Measurements from ENCODE around the gene AGRP. TPM values are rescaled to one million over a fixed set of nuclear protein-coding genes. Genes with fewer than 3 reads are reported as not detected.
A peak's percentile ranks its signal among the peaks of the same experiment; 100 is the strongest.

AGRP gene
- total RNA-seq, 1 experiment from 2014 or later = not detected

- Mint-ChIP-seq H3K4me3 (ENCODE audit: unreplicated experiment) (no peak overlapping the region), H3K4me1 (ENCODE audit: low read depth, unreplicated experiment) (no peaks in the 10 kb centered on the region), H3K27me3 (ENCODE audit: insufficient read depth, unreplicated experiment) (no peaks in the 10 kb centered on the region), H3K9me3 (ENCODE audit: unreplicated experiment) (no peaks in the 10 kb centered on the region), H3K36me3 (ENCODE audit: insufficient read depth, unreplicated experiment) (peaks cover 8% of the 10 kb centered on the region), H3K27ac (ENCODE audit: unreplicated experiment) (no peak overlapping the region)
- no peak for DNase-seq
- Histone ChIP-seq H3K36me3 (ENCODE audit: control insufficient read depth, insufficient read depth, low read length) (no peaks in the 10 kb centered on the region), H3K4me3 (ENCODE audit: low read depth, low read length) (no peak overlapping the region), H3K9me3 (no peaks in the 10 kb centered on the region), H3K4me1 (no peaks in the 10 kb centered on the region), H3K27me3 (replicated peaks; ENCODE audit: control insufficient read depth, insufficient read depth, low read length) (no peaks in the 10 kb centered on the region)
- intact Hi-C loops (cut with micrococcal nuclease; ENCODE audit: unreplicated experiment) = no loop called here
- TF ChIP-seq CTCF (IDR thresholded peaks at IDR 0.05; ENCODE audit: insufficient read depth in 1 of 2, low read depth in 1 of 2, low read length in 1 of 2, severe bottlenecking in 1 of 2, unreplicated experiment in 1 of 2) = no peak
- CTCF ChIA-PET = interaction anchor here (0.7 to 2.0 kb wide), 2 partner anchors 27 to 30 kb away, joined by 3 to 8 read pairs; partner anchors contain the start of gene HSD11B2
- POLR2A ChIA-PET = interaction anchor here (1.1 kb wide), 1 partner anchor 27 kb away, joined by 3 read pairs; the partner anchor contains the start of gene HSD11B2
- BruUV-seq (replicated peaks) = no TSS peak
Observed at GRCh38 chr16:67457611-67458010, 25.7 kb downstream of the AGRP start.

- BruUV-seq (replicated peaks) = no TSS peak
- Mint-ChIP-seq H3K4me1 (ENCODE audit: low read depth, unreplicated experiment) (no peaks in the 10 kb centered on the region), H3K27me3 (ENCODE audit: insufficient read depth, unreplicated experiment) (no peaks in the 10 kb centered on the region), H3K9me3 (ENCODE audit: unreplicated experiment) (no peaks in the 10 kb centered on the region), H3K4me3 (ENCODE audit: unreplicated experiment) (no peak overlapping the region), H3K36me3 (ENCODE audit: insufficient read depth, unreplicated experiment) (peaks cover 8% of the 10 kb centered on the region), H3K27ac (ENCODE audit: unreplicated experiment) (no peak overlapping the region)
- Histone ChIP-seq H3K27me3 (replicated peaks; ENCODE audit: control insufficient read depth, insufficient read depth, low read length) (no peaks in the 10 kb centered on the region), H3K4me3 (ENCODE audit: low read depth, low read length) (no peak overlapping the region), H3K36me3 (ENCODE audit: control insufficient read depth, insufficient read depth, low read length) (no peaks in the 10 kb centered on the region; the same call in 1 of the 2 replicates), H3K9me3 (no peaks in the 10 kb centered on the region), H3K4me1 (no peaks in the 10 kb centered on the region)
- intact Hi-C loops (cut with micrococcal nuclease; ENCODE audit: unreplicated experiment) = no loop called here
- DNase-seq = no peak
- ChIA-PET CTCF (interaction anchor here (1.2 to 2.0 kb wide), 4 partner anchors 9 to 67 kb away, joined by 3 to 8 read pairs (median 6); partner anchors contain the start of gene ATP6V0D1), POLR2A (interaction anchor here (1.1 kb wide), 1 partner anchor 25 kb away, joined by 3 read pairs; the partner anchor contains the start of gene HSD11B2)
- TF ChIP-seq CTCF (IDR thresholded peaks at IDR 0.05; ENCODE audit: insufficient read depth in 1 of 2, low read depth in 1 of 2, low read length in 1 of 2, severe bottlenecking in 1 of 2, unreplicated experiment in 1 of 2) = peak; percentile 19 to 34
Observed at GRCh38 chr16:67456391-67457081, 26.8 kb downstream of the AGRP start.

GRCh38 chr16:67454852-67455251 is 28.5 kb downstream of the AGRP start:
- Mint-ChIP-seq H3K36me3 (ENCODE audit: insufficient read depth, unreplicated experiment) (peaks cover 10% of the 10 kb centered on the region), H3K4me3 (ENCODE audit: unreplicated experiment) (no peak overlapping the region), H3K27ac (ENCODE audit: unreplicated experiment) (no peak overlapping the region), H3K27me3 (ENCODE audit: insufficient read depth, unreplicated experiment) (no peaks in the 10 kb centered on the region), H3K4me1 (ENCODE audit: low read depth, unreplicated experiment) (no peaks in the 10 kb centered on the region), H3K9me3 (ENCODE audit: unreplicated experiment) (no peaks in the 10 kb centered on the region)
- no peaks in the 10 kb centered on the region for H3K27me3 ChIP-seq (replicated peaks; ENCODE audit: control insufficient read depth, insufficient read depth, low read length)
- BruUV-seq (replicated peaks) = no TSS peak
- ChIA-PET CTCF (no interaction called here), POLR2A (no interaction called here)
- intact Hi-C loops (cut with micrococcal nuclease; ENCODE audit: unreplicated experiment) = no loop called here
- no peak for TF ChIP-seq CTCF (IDR thresholded peaks at IDR 0.05; ENCODE audit: insufficient read depth in 1 of 2, low read depth in 1 of 2, low read length in 1 of 2, severe bottlenecking in 1 of 2, unreplicated experiment in 1 of 2)
- no peaks in the 10 kb centered on the region for H3K4me1 ChIP-seq
- no peak for DNase-seq
- no peaks in the 10 kb centered on the region; the same call in 1 of the 2 replicates for H3K36me3 ChIP-seq (ENCODE audit: control insufficient read depth, insufficient read depth, low read length)
- no peaks in the 10 kb centered on the region for H3K9me3 ChIP-seq
- H3K4me3 ChIP-seq (ENCODE audit: low read depth, low read length) = no peak overlapping the region

All from Caco-2 (cell line).